Measurements from ENCODE around the gene PWWP2B. TPM values are rescaled to one million over a fixed set of nuclear protein-coding genes. Genes with fewer than 3 reads are reported as not detected.

Gene PWWP2B
- total RNA-seq, 1 experiment from 2014 or later = 12.2 TPM

- TF ChIP-seq AFF4 (CRISPR knock-in tag; IDR thresholded peaks at IDR 0.05; ENCODE audit: borderline replicate concordance) (no peak), TP53 (CRISPR knock-in tag; IDR thresholded peaks at IDR 0.05) (no peak)
These were observed 22.8 kb upstream of the PWWP2B start (continued) for GRCh38 chr10:132374176-132374575.

DNA sequence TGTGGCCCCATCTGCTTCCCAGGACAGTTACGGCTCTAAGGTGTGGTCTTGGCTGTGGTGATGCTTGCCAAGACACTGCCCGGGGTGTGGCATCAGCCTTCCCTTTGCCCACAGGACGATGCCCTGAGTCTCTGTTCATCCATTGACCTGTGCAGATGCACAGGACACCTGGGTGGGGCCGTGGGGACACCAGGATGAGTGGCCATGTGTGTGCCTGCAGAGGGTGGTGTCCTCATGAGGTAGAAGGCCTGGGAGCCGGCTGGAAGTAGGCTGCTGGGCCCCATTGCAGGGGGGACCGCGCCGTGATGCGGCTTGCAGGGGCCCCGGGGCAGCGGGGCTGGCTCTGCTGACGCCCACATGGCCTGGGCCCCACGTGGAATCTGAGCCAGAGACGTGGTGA is 22.4 kb upstream of the PWWP2B start:
- DNase-seq (ENCODE audit: low spot score) (no peak), ATAC-seq (no peak)
- Mint-ChIP-seq H3K4me1 (peaks cover 17% of the 10 kb centered on the region), H3K27ac (no peak overlapping the region), H3K9me3 (peaks cover 4% of the 10 kb centered on the region), H3K36me3 (peaks cover 2% of the 10 kb centered on the region; the same call in 1 of the 2 replicates), H3K27me3 (ENCODE audit: low read depth) (peaks cover 3% of the 10 kb centered on the region; the same call in 1 of the 2 replicates), H3K4me3 (no peak overlapping the region)
- ChIA-PET POLR2A (no interaction called here), CTCF (interaction anchor here (2.7 kb wide), 1 partner anchor 14 kb away, joined by 13 read pairs; no protein-coding TSS in a partner anchor)
- TF ChIP-seq, protein P1, sequence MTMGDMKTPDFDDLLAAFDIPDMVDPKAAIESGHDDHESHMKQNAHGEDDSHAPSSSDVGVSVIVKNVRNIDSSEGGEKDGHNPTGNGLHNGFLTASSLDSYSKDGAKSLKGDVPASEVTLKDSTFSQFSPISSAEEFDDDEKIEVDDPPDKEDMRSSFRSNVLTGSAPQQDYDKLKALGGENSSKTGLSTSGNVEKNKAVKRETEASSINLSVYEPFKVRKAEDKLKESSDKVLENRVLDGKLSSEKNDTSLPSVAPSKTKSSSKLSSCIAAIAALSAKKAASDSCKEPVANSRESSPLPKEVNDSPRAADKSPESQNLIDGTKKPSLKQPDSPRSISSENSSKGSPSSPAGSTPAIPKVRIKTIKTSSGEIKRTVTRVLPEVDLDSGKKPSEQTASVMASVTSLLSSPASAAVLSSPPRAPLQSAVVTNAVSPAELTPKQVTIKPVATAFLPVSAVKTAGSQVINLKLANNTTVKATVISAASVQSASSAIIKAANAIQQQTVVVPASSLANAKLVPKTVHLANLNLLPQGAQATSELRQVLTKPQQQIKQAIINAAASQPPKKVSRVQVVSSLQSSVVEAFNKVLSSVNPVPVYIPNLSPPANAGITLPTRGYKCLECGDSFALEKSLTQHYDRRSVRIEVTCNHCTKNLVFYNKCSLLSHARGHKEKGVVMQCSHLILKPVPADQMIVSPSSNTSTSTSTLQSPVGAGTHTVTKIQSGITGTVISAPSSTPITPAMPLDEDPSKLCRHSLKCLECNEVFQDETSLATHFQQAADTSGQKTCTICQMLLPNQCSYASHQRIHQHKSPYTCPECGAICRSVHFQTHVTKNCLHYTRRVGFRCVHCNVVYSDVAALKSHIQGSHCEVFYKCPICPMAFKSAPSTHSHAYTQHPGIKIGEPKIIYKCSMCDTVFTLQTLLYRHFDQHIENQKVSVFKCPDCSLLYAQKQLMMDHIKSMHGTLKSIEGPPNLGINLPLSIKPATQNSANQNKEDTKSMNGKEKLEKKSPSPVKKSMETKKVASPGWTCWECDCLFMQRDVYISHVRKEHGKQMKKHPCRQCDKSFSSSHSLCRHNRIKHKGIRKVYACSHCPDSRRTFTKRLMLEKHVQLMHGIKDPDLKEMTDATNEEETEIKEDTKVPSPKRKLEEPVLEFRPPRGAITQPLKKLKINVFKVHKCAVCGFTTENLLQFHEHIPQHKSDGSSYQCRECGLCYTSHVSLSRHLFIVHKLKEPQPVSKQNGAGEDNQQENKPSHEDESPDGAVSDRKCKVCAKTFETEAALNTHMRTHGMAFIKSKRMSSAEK (CRISPR knock-in tag; IDR thresholded peaks at IDR 0.05; ENCODE audit: borderline replicate concordance) = no peak
- no peak for TF ChIP-seq ATF1 (CRISPR knock-in tag; IDR thresholded peaks at IDR 0.05)
- TF ChIP-seq, protein P2, sequence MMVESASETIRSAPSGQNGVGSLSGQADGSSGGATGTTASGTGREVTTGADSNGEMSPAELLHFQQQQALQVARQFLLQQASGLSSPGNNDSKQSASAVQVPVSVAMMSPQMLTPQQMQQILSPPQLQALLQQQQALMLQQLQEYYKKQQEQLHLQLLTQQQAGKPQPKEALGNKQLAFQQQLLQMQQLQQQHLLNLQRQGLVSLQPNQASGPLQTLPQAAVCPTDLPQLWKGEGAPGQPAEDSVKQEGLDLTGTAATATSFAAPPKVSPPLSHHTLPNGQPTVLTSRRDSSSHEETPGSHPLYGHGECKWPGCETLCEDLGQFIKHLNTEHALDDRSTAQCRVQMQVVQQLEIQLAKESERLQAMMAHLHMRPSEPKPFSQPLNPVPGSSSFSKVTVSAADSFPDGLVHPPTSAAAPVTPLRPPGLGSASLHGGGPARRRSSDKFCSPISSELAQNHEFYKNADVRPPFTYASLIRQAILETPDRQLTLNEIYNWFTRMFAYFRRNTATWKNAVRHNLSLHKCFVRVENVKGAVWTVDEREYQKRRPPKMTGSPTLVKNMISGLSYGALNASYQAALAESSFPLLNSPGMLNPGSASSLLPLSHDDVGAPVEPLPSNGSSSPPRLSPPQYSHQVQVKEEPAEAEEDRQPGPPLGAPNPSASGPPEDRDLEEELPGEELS (CRISPR knock-in tag; IDR thresholded peaks at IDR 0.05) = no peak
- TF ChIP-seq RELA (CRISPR knock-in tag; IDR thresholded peaks at IDR 0.05; ENCODE audit: borderline replicate concordance) = no peak
- TF ChIP-seq, protein P3, sequence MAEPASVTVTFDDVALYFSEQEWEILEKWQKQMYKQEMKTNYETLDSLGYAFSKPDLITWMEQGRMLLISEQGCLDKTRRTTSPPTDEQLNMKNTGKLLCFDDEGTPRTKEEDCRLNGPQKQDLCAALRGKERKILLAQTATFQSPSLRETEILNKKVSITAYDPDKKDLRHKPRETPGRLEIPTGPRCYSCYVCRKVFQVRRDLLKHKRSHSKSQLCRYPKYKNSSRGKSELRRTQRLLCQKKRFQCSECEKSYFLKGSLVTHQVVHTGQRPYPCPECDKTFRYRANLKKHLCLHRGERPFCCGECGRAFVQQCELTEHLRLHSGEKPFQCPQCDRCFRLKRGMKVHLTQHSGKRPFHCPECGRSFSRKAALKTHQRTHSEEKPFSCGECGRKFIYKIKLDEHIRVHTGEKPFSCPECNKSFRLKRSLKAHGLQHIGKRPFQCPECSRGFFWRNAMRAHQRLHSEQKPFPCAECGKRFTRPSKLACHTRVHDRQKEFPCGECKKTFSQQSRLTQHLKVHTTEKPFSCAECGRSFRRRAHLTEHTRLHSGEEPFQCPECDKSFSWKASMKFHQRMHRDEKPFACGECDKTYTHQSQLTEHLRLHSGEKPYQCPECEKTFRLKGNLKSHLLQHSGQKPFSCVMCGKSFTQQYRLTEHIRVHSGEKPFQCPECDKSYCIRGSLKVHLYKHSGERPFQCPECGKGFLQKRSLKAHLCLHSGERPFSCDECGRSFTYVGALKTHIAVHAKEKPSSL (CRISPR knock-in tag; conservative IDR thresholded peaks at IDR 0.05) = no peak
- no peak for TF ChIP-seq ZNF138 (CRISPR knock-in tag; conservative IDR thresholded peaks at IDR 0.05)
- no peak for TF ChIP-seq SOX15 (CRISPR knock-in tag; IDR thresholded peaks at IDR 0.05)
- no peak for TF ChIP-seq FOXJ3 (CRISPR knock-in tag; IDR thresholded peaks at IDR 0.05; ENCODE audit: borderline replicate concordance)
- TF ChIP-seq GTF2I (CRISPR knock-in tag; conservative IDR thresholded peaks at IDR 0.05) = no peak
- no peak for TF ChIP-seq ZBTB21 (CRISPR knock-in tag; IDR thresholded peaks at IDR 0.05; ENCODE audit: borderline replicate concordance)
- no peak for TF ChIP-seq ZNF263 (CRISPR knock-in tag; IDR thresholded peaks at IDR 0.05; ENCODE audit: low read depth)
- TF ChIP-seq, protein P4, sequence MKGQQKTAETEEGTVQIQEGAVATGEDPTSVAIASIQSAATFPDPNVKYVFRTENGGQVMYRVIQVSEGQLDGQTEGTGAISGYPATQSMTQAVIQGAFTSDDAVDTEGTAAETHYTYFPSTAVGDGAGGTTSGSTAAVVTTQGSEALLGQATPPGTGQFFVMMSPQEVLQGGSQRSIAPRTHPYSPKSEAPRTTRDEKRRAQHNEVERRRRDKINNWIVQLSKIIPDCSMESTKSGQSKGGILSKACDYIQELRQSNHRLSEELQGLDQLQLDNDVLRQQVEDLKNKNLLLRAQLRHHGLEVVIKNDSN (CRISPR knock-in tag; IDR thresholded peaks at IDR 0.05) = no peak
- no peak for TF ChIP-seq ZSCAN18 (CRISPR knock-in tag; IDR thresholded peaks at IDR 0.05)
- TF ChIP-seq ZNF281 (CRISPR knock-in tag; IDR thresholded peaks at IDR 0.05) = no peak
- no peak for TF ChIP-seq ZNF416 (CRISPR knock-in tag; IDR thresholded peaks at IDR 0.05)
- TF ChIP-seq NFE2L1 (CRISPR knock-in tag; IDR thresholded peaks at IDR 0.05) = no peak
- TF ChIP-seq PRRX2 (CRISPR knock-in tag; IDR thresholded peaks at IDR 0.05) = no peak
- TF ChIP-seq HMGA2 (CRISPR knock-in tag; IDR thresholded peaks at IDR 0.05) = no peak

Measured in WTC11 (cell line).